HG03159 (cell line): ENCODE results near the gene RCOR3.
A peak's percentile ranks its signal among the peaks of the same experiment; 100 is the strongest.

Experiments
- ATAC-seq: cut with Tn5 transposase; IDR thresholded peaks from one replicate; pipeline ENCODE4 v1.9.1; 2021; ENCODE audit warnings: mild to moderate bottlenecking, moderate library complexity; ENCODE audit not compliant: unreplicated experiment

Gene RCOR3

GRCh38 chr1:211323156-211324063 is 64.2 kb downstream of the RCOR3 start:
- ATAC-seq = peak; percentile 50

GRCh38 chr1:211324992-211325775 is 66.0 kb downstream of the RCOR3 start:
- no peak for ATAC-seq

GRCh38 chr1:211326140-211326527 is 67.0 kb downstream of the RCOR3 start:
- ATAC-seq = no peak

GRCh38 chr1:211326528-211327345 is 67.6 kb downstream of the RCOR3 start, which contains the start of gene TRAF5:
Gene TRAF5, plus strand, starts transcription at chr1:211326833. Its CDS starts 26,407 bp downstream, at chr1:211353240.
- ATAC-seq = peak; percentile 28

GRCh38 chr1:211327346-211327921 is 68.3 kb downstream of the RCOR3 start:
- peak; percentile 24 for ATAC-seq

- ATAC-seq = no peak
Observed at GRCh38 chr1:211328084-211328694, 69.0 kb downstream of the RCOR3 start.

- ATAC-seq = no peak
Observed at GRCh38 chr1:211328866-211329475, 69.8 kb downstream of the RCOR3 start.

GRCh38 chr1:211329764-211330201 is 70.6 kb downstream of the RCOR3 start:
- peak; percentile 67 for ATAC-seq

- ATAC-seq = no peak
Observed at GRCh38 chr1:211330282-211330936, 71.2 kb downstream of the RCOR3 start.

- no peak for ATAC-seq
Observed at GRCh38 chr1:211331011-211331709, 72.0 kb downstream of the RCOR3 start.

- ATAC-seq = no peak
Observed at GRCh38 chr1:211332036-211332616, 73.0 kb downstream of the RCOR3 start.

- no peak for ATAC-seq
Observed at GRCh38 chr1:211332830-211333229, 73.7 kb downstream of the RCOR3 start.

GRCh38 chr1:211333906-211334305 is 74.7 kb downstream of the RCOR3 start:
- ATAC-seq = no peak

GRCh38 chr1:211334986-211335385 is 75.8 kb downstream of the RCOR3 start:
- ATAC-seq = no peak

GRCh38 chr1:211335522-211336157 is 76.5 kb downstream of the RCOR3 start:
- ATAC-seq = peak; percentile 90

- peak; percentile 18 for ATAC-seq
Observed at GRCh38 chr1:211336161-211336560, 77.0 kb downstream of the RCOR3 start.

- no peak for ATAC-seq
Observed at GRCh38 chr1:211336775-211337174, 77.6 kb downstream of the RCOR3 start.
